ENCODE data around the gene PPIE.

The PPIE gene

DNA sequence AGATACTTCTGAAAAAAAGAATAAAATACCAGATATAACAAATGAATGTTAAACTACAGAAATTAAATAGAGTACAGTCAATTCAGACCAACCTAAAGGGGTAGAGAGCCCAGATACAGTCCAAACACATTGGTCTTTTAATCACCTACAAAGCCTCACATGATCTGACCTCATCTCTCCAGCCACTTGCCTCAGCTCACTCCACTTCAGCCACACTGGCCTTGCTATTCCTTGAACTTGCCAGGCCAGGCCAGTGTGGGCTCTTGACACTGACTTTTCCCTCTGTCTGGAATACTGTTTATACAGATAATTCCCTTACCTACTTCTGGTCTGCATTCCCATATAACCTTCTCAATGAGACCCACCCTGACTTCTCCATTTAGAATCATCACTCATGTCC, 17.0 kb upstream of the PPIE start:
- DNase-seq, result no peak

DNA sequence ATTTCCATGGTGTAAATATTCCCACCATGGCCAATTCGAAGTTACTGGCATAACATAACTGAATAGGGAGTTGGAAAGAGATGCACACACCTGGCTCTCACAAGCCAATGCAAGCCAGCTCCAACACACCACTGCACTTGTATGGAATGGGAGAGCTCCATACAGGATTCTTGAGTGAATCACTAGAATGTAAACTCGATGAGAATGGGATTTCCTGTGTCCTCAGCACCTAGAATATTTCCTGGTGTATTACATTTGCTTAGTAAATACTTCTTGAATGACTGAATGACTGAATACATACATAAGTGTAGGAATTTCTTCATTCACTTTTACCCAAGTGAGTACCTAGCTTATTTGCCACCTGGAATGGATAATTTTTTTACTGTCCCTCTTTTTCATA, 16.2 kb upstream of the PPIE start:
- DNase-seq, result no peak

DNA sequence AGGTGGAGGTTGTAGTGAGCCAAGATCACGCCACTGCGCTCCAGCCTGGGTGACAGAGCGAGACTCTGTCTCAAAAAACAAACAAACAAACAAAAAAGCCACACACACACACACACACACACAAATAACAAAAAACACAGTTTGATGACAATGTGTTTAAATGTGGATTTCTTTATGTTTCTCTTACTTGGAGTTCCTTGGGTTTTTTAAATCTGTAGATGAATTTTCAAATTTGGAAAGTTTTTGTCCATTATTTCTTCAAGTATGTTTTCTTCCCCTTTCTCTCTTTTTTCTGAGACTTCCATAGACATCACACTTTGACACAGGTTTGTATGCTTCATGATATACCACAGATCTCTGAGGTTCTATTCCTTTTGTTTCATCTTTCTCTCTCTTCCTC, 12.1 kb upstream of the PPIE start:
- DNase-seq, result no peak

DNA sequence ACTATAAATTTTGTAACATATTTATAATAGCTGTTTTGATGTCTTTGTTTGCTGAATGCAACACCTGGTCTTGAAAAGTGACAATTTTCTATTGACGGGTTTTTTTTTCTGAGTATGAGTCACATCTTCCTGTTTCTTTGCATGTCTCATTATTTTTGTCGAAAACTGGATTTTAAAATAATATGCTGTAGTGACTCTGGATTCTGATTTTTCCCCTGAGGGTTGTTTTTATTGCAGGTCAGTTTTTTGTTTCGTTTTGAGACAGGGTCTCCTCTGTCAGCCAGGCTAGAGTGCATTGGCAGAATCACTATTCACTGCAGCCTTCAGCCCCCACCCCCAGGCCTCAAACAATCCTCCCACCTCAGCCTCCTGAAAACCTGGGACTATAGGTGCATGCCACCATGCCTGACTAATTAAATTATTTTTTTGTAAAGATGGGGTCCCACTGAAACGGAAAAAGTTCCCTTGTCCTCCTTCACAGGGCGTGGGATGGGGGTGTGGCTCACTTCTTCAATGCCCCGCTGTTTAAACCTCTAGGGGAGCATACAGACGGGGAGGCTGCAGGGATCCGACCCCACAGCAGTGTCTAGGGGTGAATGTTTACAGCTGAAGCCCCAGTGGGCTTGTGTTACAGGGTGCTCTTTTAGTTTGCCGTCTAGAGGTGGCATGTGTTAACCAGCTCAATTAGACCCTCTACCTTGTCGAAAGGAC, 11.3 kb upstream of the PPIE start:
- no peak for DNase-seq

DNA sequence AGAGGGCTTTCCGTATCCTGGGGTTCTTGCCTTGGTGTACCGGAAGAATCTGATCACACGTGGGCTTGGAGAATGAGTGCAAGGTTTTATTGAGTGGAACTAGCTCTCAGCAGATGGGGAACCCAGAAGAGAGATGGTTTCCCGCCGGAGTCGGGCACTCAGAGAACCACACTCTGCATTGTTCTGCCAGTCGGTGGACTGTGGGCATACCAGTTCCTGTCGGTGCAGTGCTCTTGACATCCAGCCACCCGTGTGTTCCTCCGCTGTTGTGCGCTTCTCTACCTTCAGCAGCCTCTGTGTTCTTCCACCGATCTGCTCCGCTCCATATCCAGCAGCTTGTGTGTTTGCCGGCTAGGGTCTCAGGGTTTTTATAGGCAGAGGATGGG, 10.8 kb upstream of the PPIE start:
- DNase-seq, result no peak

DNA sequence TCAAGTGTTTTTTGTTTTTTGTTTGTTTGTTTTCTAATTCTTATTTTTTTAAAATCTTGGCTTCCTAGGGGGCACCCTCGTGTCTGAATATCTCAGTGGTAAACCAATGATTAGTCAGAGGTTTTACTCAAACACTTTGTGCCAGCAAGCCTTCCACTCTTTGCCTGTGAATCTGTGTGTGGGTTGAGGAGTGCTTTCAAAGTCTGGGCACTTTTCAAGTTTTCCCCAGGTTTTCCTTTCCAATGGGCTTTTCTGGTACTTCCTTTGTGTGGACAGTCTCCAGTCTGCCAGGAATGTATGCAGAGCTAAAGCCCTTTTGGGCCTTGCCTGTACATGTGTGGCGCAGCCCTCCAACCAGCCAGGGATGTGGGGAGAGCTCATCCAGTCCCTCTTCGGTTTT, 9.7 kb upstream of the PPIE start:
- DNase-seq, result no peak

DNA sequence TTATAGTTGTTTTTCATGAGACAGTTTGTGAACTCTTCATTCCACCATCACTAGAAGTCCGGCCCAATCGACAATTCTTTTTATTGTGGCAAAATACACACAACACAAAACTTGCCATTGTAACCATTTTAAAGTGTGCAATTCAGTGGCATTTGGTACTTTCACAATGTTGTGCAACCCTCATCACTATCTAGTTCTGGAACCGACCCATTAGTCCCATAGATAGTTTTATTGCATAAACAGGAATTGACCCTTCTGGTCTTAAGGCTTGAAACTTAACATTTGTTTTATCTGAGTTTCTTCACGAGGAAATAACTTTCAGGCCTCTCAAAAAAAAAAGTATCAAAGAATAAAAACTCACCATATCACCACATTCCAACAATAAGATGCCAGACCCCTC, 8.8 kb upstream of the PPIE start:
- DNase-seq, result no peak

DNA sequence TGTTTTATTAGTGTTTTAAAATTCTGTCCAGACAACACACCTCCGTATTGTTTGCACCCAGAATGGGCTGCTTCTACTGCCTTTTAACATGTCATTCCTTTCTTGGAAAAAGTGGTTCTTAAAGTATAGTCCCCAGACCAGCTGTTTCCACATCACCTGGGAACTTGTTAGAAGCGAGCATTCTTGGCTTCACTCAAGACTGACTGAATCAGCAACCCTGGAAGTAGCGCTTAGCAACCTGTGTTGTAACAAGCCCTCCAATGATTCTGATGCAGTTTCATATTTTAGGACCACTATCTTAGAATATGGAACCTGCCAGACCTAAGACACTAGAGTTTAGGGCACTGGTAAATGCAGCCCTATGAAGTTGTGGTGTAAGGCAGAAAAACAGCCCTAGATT, 6.0 kb upstream of the PPIE start:
- DNase-seq, result no peak

DNA sequence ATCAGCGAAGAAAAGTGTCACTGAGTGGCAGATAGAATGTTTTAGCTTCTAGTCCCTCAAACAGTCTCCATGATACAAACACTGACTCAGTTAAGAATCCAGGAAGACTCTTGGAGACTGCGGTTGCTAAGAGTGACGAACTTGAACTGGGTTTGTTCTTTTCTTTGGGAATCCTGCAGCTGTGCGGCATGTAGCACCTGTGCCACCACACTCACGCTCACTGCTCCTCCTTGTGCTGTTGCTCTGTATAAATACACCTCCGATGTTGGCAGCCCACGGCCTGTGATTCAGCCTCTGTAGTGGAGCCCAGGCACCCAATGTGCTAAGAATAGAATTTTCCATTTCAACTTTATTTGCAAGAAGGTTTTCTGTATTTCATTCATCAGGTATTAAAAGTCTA, 5.5 kb upstream of the PPIE start:
- DNase-seq, result no peak

DNA sequence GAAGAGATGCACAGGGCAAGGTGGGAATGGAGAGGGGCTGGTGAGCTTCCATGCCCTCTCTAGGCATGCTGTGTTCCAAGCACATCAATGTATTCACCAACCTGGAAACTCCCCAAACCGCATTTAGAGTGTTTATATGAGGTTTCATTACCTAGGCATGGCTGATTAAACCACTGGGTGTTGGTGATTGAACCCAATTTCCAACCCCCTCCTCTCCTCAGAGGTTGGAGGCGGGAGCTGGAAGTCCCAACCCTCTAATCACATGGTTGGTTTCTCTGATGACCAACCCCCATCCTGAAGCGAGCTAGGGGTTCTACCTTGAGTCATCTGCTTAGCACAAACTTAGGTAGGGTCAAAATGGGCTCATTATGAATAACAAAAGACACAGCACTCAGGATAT, 3.0 kb upstream of the PPIE start:
- DNase-seq, result no peak

DNA sequence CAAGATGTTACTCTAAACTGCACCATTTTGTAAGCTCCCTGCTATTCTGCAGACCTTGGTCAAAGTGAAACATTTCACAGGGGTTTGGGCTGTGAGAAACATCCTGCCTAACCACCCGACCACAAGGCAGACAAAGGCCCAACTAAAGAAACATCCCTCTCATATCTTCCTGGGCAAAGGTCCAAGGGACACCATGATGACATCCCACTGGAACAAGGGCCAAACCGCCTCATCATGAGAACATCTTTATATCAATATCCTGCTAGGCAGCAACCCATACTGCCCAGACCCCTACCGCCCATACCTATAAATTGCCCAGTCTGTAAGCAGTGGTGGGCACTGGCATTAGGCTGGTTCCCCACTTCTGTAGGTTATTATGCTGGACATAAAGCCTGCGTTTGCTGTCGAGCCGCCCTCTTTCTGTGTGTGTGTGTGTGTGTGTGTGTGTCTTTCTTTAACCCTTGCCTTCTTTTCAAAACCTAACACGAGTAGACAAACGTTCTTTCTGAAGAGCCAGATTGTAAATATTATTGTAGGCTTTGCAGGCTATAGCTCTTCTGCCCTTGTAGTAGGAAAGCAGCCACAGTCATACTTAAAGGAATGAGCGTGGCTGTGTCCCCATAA, 1.0 kb upstream of the PPIE start:
- DNase-seq, result no peak

DNA sequence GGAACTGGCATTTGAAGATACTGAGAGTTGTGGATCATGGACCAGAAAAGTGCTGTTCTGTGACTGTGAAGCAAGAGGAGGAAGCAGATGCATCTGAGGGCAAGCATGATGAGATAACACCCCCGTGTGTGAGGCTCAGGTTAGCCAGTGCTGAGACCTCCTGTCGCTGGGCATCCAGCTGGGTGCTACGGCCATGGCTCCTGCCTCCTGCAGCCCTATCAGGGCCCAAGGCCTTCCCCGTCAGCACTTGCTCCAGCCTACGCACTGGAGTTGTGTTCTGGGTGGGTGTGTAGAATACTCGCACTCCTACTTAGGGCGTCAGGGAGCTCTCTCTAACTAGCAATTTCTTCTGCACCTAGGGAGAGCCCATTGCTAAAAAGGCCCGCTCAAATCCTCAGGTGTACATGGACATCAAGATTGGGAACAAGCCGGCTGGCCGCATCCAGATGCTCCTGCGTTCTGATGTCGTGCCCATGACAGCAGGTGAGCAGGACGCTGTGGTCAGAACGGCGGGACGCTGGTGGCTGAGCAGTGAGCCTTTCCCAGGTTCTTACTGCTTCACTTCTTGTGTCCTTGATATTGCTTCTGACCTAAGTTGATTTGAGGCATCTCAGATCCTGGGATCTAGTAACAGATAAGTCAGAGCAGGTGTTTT, 6.5 kb downstream of the PPIE start:
- no peak for DNase-seq

DNA sequence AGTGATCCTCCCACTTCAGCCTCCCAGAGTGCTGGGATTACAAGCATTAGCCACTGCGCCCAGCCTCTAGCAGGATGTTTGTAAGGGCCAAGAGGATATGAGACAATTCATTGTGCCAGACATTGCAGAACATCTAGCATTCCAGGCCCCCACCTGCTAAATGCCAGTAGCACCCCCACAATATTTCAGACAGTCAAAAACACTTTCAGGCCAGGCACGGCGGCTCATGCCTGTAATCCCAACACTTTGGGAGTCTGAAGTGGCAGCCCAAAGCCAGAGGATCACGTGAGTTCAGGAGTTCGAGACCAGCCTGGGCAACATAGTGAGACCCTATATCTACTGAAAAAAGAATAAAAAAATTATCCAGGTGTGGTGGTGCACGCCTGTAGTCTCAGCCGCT, 12.9 kb downstream of the PPIE start:
- DNase-seq, result no peak

DNA sequence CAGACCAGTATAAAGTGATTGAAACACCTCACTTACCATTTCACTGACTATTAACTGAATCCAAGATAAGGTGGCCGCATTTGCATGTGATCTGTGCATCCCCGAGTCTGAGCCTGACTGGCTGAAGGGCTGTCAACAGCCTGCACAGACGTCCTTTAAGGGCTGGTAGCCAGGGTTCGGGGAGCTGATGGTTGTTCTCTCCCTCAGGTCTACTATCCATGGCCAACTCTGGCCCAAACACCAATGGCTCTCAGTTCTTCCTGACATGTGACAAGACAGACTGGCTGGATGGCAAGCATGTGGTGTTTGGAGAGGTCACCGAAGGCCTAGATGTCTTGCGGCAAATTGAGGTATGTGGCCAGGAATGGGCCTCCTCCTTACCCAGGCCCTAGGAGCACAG, 14.0 kb downstream of the PPIE start:
- no peak for DNase-seq

DNA sequence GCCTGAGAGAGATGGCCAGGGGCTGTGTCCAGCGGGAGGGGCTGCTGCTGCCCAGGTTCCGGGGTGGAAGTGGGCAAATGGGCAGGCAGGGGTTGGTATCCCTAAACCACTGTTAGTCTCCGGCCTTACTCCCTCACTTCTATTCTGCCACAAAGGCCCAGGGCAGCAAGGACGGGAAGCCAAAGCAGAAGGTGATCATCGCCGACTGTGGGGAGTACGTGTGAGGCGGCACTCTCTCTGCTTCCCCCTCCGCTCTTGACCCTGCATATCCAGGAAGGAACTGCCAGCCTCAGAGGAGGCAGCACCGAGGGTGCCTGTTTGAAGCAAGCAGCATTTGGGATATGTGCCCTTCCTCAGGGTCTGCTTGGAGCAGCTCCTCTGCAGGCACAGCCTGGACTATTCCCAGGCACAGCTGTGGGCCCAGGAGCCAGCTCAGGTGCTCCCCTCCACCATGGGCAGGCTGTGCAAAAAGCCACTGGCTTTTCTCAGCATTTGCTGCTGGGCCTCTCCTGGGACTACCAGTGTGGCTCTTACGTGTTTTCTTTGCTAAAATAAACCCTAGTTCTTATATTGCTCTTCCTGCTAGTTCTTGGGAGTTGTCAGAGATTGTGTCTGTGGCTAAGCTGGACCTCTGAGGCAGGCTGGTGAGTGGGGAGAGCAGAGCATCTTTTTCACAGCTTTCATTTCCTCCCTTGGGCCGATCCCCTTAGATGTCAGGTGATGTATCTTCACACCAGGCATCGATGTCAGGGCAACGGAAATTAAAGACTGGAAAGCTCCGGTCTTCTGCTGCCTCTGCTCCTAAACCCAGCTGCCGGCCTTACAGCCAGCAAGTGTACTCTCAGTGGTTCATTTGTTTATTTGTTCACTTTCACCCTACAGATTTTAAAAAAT, 14.7 kb downstream of the PPIE start:
- DNase-seq, result no peak

DNA sequence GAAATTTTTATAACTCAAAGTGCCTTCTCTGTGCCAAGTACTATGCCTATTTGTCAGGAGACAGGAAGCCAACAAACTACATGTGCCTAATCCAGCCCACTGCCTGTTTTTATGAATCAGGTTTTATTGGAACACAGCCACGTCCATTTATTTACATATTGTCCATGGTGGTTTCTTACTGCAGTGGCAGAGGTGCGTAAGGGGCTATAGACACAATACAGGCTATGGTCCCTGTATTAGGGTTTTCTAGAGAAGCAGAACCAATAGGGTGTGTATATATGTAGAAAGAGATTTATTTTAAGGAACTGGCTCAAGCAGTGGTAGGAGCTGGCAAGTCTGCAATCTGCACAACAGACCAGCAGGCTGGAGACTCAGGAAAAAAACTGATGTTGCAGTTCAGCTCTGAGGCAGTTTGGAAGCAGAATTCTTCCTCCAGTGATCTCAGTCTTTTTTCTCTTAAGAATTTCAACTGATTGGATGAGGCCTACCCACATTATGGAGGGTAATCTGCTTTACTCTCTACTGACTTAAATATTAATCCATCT, 15.4 kb downstream of the PPIE start:
- DNase-seq, result no peak

DNA sequence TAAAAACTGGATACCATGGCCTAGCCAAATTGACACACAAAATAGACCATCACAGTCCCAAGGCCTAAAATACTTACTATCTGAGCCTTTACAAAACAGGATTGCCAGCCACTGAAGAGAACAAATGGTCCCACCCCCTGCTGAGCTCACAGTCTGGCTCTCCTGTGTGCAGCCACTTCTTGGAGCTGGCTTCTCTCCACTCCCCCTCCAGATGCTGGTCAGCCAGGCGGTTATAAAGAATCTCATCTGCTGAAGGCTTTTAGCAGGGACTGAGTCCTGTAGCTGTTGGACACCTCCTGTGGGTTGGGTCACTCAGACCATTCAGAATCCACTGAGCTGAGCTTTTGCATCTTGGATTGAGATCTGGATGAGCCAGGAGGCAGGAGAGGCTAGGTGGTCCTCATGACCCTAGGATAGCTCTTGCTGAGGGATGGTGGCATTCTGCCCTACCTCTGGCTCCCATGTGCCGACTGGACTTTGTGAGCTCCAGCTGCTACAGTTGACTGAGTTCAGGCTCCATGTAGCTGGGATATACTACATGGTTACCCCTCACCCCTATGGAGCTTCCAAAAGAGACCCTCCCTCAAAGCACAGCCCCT, 16.3 kb downstream of the PPIE start:
- DNase-seq, result no peak

DNA sequence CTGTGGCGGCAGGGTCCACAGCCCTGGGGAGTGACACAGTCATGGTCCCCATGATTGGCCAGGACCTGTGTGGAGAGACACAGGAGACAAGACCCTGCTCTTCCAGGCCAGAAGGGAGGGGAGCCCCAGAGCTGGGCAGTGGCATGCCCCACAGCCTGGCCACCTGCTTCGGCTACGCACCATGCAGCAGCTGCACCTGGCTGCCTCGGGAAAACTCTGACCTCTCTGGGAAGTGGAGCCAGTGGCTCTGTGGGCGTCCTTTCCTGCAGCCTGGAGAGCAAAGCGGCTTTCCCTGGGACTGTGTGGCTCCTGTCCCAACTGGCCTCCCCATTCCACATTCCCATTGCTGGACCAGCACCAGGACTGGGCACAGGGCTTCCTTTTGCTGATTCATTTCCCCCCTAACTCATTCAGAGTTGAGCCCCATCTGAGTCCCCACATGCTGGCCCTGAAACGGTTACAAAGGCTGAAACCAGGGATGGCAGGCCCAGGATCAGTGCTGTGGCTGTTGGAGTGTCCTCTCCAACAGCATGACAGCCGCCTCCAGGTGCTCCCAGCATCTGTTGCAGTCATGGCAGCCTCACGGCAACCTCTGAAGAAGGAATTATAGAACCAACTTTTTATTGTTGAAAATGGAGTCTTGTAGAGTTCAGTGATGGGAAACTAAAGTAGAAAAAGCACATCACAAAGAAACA, 17.4 kb downstream of the PPIE start:
- no peak for DNase-seq

DNA sequence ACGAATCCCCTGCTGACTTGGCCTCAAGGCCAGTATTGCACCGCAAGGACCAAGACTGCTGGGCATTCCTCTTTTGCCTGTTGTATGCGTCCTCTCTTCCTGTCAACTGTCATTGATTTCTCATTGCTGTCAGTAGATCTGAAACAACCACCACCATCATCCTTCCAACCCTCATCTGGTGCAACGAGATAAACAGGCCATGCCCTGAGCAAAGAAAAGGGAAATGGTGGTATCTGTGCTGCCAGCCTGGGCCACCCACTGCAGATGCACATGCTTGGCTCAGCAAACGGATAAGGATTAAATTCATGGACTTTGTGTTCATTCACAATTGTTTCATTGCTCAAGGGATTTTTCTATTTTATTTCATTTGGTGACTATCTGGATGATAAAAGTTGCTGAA, 18.8 kb downstream of the PPIE start:
- DNase-seq, result no peak

DNA sequence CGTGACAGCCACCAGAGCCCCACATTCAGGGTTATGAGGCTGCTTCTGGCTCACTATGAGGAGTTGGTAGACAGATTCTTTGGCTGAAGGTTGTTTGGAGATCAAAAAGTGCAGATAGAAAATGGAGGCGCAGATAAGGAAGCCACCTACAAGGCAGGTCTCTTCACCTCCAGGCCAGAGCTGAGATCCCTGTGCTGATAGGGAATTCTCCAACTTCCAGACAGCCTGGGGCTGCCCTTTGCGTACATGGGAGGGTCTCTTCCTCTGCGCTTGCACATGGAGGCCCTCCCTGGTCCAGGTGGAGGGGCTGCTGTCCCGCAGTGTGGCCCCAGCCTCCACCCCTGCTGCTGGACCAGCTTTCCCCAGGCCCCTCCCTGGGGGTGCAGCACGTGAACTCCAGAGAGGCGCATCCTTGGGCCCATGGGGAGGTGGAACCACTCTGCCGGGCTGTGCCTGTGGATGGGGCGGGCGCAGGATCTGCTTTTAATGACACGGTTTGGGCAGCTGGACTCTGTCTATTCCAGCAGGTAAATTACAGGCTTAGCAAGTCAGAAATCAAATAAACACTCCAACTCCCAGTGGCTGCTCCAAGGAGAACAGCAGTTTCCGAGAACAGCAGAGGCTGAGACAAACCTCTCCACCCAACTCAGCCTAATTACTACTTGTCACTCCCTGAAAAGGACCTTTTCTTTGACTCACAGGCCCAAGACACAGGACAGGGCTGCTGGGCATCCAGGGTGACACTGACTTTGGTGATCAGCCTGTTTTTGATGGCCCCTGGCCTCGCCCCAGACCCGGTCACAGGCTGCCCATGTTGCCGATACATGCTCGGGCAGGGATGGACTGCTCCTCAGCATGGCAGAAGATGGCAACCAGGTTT, 20.1 kb downstream of the PPIE start:
- no peak for DNase-seq

DNA sequence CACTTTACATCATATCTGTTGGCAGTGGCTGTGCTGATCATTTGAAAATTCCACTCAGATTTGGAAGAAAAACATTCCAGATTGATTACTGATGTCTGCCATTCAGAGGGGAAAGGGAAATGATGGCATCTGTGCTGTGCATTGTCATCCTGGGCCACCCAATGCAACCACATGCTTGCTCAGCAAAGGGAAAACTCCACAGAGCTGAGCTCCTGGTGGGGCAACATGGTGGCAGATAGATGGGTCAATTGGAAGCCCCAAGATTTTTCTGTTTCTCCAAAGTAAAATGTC, 20.7 kb downstream of the PPIE start:
- no peak for DNase-seq
